Endothelial cell of umbilical vein (primary cell): Measurements from ENCODE around the gene KIF23.

ENCODE experiments used
- EZH2 ChIP-seq: IDR thresholded peaks from 2 replicates; pipeline ENCODE4 v1.6.1; 2012; ENCODE audit warnings: borderline replicate concordance, low read depth, mild to moderate bottlenecking, moderate library complexity, low read length, inconsistent platforms; ENCODE audit not compliant: severe bottlenecking
- GATA2 ChIP-seq: IDR thresholded peaks from 2 replicates; pipeline ENCODE4 v1.7.0; 2011; ENCODE audit warnings: low read depth, mild to moderate bottlenecking, moderate library complexity, mixed read lengths, low read length; ENCODE audit not compliant: insufficient read length, insufficient read depth
- JUN ChIP-seq: IDR thresholded peaks from 2 replicates; pipeline ENCODE4 v1.6.1; 2011; ENCODE audit warnings: borderline replicate concordance, low read depth; ENCODE audit not compliant: insufficient read length, insufficient read depth
- MAX ChIP-seq: IDR thresholded peaks from 2 replicates; pipeline ENCODE4 v1.6.1; 2011; ENCODE audit not compliant: insufficient read depth, insufficient read length
- MYC ChIP-seq: IDR thresholded peaks from one replicate; pipeline ENCODE4 v1.6.1; 2011; ENCODE audit warnings: mild to moderate bottlenecking, low read depth, low read length
- POLR2A ChIP-seq: IDR thresholded peaks from 2 replicates; pipeline ENCODE4 v1.6.1; 2012; ENCODE audit warnings: low read depth, mild to moderate bottlenecking, control low read depth, low read length
- POLR2AphosphoS5 ChIP-seq: IDR thresholded peaks from 2 replicates; pipeline ENCODE4 v1.6.1; 2012; ENCODE audit warnings: low read depth, mild to moderate bottlenecking, control low read depth, low read length, moderate library complexity; ENCODE audit not compliant: insufficient read depth
- TF ChIP-seq, protein P1 (sequence below), 2 donors: IDR thresholded peaks; 1 replicate in 1 of 2; 2 replicates in 1 of 2; pipeline ENCODE4 v1.5.1; 2011; ENCODE audit warnings: low read length in 2 of 2, mild to moderate bottlenecking in 2 of 2, moderate library complexity in 2 of 2, control low read depth in 1 of 2, inconsistent platforms in 1 of 2, low read depth in 1 of 2; ENCODE audit not compliant: insufficient read depth in 1 of 2; ENCODE audit errors: extremely low read depth in 1 of 2

DNA sequence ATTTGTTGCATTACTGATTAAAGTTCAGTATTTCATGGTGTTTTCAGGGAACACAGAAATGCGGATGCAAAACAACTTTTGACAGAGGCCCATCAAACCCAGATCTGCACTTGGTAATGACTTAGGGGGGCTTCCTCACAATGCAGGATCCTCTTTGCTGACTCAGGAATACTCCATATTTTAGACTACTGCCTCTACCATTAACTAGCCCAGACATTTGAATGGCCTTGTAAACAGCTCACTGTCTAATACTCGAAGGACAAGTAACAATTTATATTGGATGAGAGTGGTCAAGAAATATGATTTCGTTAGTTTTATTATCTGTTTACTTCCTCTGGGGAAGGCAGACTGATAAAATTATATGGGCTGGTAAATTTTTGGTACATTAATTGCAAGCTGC is 9.0 kb upstream of the KIF23 start:
- TF ChIP-seq, protein P1, sequence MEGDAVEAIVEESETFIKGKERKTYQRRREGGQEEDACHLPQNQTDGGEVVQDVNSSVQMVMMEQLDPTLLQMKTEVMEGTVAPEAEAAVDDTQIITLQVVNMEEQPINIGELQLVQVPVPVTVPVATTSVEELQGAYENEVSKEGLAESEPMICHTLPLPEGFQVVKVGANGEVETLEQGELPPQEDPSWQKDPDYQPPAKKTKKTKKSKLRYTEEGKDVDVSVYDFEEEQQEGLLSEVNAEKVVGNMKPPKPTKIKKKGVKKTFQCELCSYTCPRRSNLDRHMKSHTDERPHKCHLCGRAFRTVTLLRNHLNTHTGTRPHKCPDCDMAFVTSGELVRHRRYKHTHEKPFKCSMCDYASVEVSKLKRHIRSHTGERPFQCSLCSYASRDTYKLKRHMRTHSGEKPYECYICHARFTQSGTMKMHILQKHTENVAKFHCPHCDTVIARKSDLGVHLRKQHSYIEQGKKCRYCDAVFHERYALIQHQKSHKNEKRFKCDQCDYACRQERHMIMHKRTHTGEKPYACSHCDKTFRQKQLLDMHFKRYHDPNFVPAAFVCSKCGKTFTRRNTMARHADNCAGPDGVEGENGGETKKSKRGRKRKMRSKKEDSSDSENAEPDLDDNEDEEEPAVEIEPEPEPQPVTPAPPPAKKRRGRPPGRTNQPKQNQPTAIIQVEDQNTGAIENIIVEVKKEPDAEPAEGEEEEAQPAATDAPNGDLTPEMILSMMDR (IDR thresholded peaks at IDR 0.05; ENCODE audit: extremely low read depth in 1 of 2, insufficient read depth in 1 of 2, low read depth in 1 of 2, low read length in 2 of 2): no peak
- TF ChIP-seq MAX (no peak), POLR2AphosphoS5 (no peak), JUN (no peak), POLR2A (no peak), EZH2 (no peak), MYC (no peak), GATA2 (no peak)
